ENCODE results near the gene RBPJL. TPM values are rescaled to one million over a fixed set of nuclear protein-coding genes. Genes with fewer than 3 reads are reported as not detected.

RBPJL gene
- total and polyA plus RNA-seq, 2 of the 13 experiments (the other 11 are each of a cell fraction or from before 2014, with no cell fraction given) = not detected

GRCh38 chr20:45312241-45312640 lies 5.6 kb downstream of the RBPJL start:
- in situ Hi-C loops (cut with HindIII; ENCODE audit: extremely low pct_ligation_motif_present, low pct_unique_long_range_greater_than_20kb) = no loop called here
- ChIA-PET POLR2A (interaction anchor here (0.5 to 0.6 kb wide), 2 partner anchors 215 to 1377 kb away, joined by 3 read pairs; partner anchors contain the start of gene TP53RK), CTCF (ENCODE audit: low intra/inter-chr PET ratio, low total read pairs) (interaction anchor here (1.1 kb wide), 1 partner anchor 19 kb away, joined by 3 read pairs; no protein-coding TSS in a partner anchor)
- no peak for FAIRE-seq
- Histone ChIP-seq H3K27ac (ENCODE audit: extremely low read length, insufficient read depth, low read length) (no peak overlapping the region), H3K79me2 (ENCODE audit: insufficient read depth, low read length) (no peaks in the 10 kb centered on the region), H3K9me3 (ENCODE audit: low read length) (no peaks in the 10 kb centered on the region), H3K27me3 (ENCODE audit: control insufficient read depth in 1 of 2, insufficient read depth in 2 of 2, low read length in 2 of 2) (peaks cover 5 to 62% of the 10 kb centered on the region in 2 experiments; a peak in 4 of 5 replicates), H2AFZ (ENCODE audit: low read length) (no peak overlapping the region), H3K4me2 (ENCODE audit: low read depth, low read length) (no peak overlapping the region), H3K36me3 (replicated peaks in 1 of 2; ENCODE audit: control insufficient read depth in 1 of 2, insufficient read depth in 2 of 2, low read length in 2 of 2) (no peaks in the 10 kb centered on the region), H3K4me1 (ENCODE audit: insufficient read depth, low read length) (peaks cover 7% of the 10 kb centered on the region), H3K4me3 (replicated peaks in 1 of 3; ENCODE audit: insufficient read depth in 1 of 3, low read depth in 2 of 3, low read length in 3 of 3) (no peak overlapping the region), H3K9ac (ENCODE audit: insufficient read depth, low read depth, low read length) (no peak overlapping the region), H4K20me1 (ENCODE audit: insufficient read depth, low read length) (no peaks in the 10 kb centered on the region)
- no TSS peak for BruUV-seq (replicated peaks)
- ATAC-seq = no peak
- DNase-seq (ENCODE audit: low spot score) = no peak
- WGBS (ENCODE audit: low lambda C conversion rate) = 51% methylated on average over 21 of the region's 21 CpGs
- TF ChIP-seq ZNF687 (CRISPR knock-in tag; IDR thresholded peaks at IDR 0.05) (no peak), ZNF354B (CRISPR knock-in tag; IDR thresholded peaks at IDR 0.05) (no peak), SRSF1 (optimal IDR thresholded peaks at IDR 0.05; ENCODE audit: low read depth, low read length) (peak; percentile 16)
- intact Hi-C loops (cut with micrococcal nuclease; ENCODE audit: unreplicated experiment) = no loop called here

All from HepG2 (cell line).